Keratinocyte (primary cell): ENCODE measurements around the gene MYO16.
"Not testable (repeated sequence)": the region's sequence is repeated elsewhere in the genome, so short reads cannot be mapped to it uniquely, and the experiment has no call there.

Experiments
- CTCF ChIP-seq, 3 experiments: IDR thresholded peaks in 1 of 3; conservative IDR thresholded peaks in 1 of 3; optimal IDR thresholded peaks in 1 of 3; 2 replicates in 2 of 3; 3 replicates in 1 of 3; pipeline versions ENCODE3 to v1.5.1; 2011; ENCODE audit warnings: low read length in 3 of 3, mild to moderate bottlenecking in 3 of 3, moderate library complexity in 2 of 3, control low read depth in 1 of 3, inconsistent platforms in 1 of 3; ENCODE audit not compliant: insufficient read depth in 2 of 3; ENCODE audit errors: extremely low read depth in 1 of 3
- EZH2 ChIP-seq: IDR thresholded peaks from one replicate; pipeline ENCODE4 v1.6.1; 2012; ENCODE audit warnings: inconsistent platforms, mild to moderate bottlenecking, low read length, moderate library complexity

DNA sequence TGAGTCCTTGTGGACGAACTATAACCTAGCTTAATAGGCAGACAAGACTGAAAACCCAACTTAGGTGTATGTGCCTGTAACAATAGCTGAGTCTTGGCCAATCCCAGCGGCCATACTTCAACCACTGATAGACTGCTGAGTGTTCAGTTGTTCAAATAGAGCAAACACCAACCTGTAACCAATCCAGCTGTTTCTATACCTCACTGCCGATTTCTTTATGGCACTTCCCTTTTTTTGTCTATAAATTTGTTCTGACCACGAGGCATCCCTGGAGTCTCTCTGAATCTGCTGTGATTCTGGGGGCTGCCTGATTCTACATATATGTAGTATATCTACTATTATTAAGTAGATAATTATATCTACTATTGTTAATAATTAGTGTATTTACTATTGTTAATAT, 284.3 kb downstream of the MYO16 start:
- TF ChIP-seq CTCF (optimal IDR thresholded peaks at IDR 0.05 in 1 of 3, IDR thresholded peaks at IDR 0.05 in 1 of 3, conservative IDR thresholded peaks at IDR 0.05 in 1 of 3; ENCODE audit: extremely low read depth in 1 of 3, insufficient read depth in 2 of 3, low read length in 3 of 3); EZH2: not testable (repeated sequence)
